ENCODE data around the gene PPP1R18.
A peak's percentile ranks its signal among the peaks of the same experiment; 100 is the strongest.
"Not testable (repeated sequence)": the region's sequence is repeated elsewhere in the genome, so short reads cannot be mapped to it uniquely, and the experiment has no call there.

Gene PPP1R18

DNA sequence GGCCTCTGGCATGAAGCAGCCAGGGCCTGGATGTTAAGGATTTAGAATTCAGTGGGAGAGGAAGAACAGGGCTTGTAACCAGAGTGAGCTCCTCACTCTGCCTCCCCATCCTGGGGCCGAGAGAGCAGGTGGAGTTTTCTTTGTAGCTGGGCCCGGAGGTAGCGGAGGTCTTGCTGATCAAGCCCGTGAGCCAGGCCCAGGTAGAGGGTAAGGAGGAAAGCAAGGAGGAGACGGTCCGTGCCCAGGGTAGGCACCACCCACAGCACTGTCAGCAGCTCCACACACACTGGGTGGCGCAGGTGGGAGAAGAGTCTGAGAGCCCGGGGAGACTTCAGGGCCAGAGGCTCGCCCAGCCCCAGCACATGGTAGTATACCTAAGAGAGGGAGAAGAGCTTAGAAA lies 2.1 kb upstream of the PPP1R18 start:
- no peak for DNase-seq

DNA sequence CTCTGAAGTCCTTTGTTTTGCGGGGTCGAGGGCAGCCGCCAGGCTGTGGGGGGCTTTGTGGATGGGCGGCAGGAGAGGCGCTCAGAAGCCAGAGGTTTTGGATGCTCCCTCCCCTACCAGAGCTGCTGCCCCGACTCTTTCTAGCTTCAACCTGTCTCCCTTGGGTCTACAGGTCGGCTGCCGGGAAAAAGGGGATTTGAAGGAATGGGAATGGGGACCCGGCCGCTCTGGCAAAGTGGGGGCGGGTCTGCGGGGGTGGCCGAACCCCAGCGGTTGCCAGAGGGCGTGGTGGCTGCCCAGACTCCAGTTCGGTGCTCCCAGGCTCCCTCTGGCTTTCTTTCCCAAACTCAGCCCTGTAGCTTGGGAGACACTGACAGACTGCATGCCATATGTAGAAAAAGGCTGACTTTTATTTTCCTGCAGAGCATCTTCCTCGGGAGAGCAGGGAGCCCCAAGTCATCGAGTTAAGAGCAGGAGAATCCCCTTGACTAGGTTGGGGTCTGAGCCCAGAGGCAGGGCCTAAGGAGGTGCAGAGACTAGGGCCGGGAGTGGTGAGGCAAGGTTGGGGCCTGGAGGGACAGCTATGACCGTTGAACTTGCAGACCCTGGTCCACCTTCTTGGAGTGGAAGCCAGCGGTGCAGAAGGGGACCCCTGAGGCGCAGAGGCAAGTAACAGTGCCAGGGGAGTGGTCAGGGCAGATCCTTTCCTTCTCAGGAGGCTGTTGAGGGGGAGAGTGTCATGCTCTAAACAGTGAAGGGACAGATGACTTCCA lies 1.4 kb upstream of the PPP1R18 start:
- DNase-seq, result no peak

DNA sequence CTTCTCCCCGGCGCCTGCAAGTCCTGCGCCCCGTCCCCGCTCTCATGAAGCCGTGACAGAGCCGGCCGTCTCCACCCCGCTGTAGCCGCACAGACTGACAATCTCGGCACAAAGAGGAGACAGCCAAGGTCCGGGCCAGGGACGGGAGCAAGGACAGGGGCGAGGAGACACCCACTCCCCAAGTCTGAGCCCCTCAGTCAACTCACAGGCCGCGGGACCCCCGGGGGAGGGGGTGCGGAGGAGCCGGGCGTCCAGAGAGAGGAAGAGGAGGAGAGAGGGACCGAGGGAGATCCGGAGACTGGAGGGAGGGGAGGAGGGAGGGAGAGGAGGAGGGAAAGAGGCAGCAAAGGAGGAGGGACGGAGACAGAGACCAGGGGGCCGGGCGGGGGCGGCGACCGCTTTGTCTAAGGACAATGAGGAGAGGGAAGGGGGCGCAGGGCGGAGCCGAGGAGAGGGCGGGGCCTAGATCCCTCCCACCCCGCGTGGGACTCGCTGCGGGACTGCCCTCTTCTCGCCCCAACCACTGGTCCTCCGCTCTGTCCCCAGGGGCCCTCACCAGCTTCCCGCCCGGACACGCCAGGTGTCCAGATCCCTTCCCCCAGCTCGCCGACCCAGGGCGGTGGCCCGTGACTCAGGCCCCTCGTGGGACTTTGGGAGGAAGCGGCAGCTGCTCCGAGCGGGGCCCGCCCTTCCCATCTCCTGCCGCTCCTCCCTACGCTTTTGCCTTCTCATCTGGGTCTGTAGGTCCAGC lies 638 bp upstream of the PPP1R18 start:
- peak; percentile 50 for DNase-seq

DNA sequence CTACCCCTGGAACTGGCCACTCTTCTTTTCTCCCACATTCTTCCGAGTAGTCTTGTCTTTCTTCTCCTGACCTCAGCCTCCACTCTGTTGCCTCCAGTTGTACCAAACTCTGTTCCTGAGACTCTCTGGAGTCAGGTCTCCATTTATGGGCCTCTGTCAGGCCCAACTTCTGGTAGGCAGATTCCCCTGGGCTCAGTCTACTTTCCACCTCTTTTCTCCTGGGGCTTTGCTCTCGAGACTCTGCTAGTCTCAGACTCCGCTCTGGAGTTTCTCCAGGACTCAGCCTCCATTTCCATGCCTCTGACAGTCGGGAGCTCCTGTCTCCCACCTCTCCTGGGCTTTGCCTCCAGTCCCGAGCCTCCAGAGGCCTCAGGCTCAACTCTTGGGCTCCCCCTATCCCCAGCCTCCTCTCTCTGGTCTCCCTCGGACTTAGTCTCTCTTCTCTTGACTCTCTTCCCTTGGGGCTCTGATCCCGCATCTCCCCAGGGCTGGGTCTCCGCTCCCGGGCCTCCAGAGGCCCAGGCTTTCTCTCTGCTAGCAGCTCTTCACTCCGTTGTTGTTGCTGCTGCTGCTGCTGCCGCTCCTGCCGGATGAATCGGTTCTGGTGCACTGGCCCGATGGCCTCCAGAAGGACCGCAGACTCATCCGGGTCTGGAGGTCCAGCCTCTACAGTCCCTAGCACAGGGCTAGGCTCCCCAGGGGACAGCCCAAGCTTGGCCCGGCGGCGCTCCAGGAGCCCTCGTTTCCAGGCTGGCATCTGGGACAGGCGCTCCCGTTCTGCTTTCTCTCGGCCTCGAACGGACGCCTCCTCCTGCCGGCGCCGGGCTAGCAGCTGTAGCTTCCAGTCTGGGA lies 1.1 kb downstream of the PPP1R18 start:
- no peak for DNase-seq

DNA sequence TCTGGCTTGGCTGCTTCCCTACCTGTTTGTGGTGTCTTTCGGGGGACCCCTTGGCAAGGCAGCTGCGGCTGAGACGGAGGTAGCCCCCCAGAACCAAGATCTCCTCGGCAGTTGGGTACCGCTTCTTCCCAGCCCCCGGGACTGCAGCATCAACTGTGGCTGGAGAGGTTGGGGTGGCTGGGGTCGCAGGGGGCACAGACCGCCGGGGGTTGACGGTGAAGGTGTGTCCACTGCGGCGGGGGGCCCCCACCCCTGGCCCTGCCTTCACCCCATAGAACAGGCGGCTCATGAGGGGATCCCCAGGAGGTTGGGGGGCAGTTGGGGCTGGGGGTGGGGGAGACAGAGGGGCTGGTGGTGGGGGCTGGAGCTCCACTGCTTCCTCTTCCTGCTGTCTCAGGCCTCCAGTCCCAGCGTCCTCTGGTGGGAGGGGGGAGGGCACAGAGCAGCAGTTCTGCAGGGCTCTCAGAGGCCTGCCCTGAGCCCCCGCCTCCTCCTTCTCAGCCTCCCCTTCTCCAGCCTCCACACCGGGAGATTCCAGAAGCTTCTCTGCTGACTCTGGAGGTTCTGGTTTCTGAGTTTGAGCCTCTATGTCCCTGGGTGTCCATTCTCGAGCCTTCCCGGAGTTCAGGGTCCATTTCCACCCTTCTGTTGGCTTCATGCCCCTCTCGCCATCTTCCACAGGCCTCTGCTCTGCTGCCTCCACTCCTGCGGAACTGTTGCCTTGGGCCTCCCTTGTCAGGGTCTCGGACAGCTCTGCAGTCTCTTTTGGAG lies 1.9 kb downstream of the PPP1R18 start:
- DNase-seq, result no peak

DNA sequence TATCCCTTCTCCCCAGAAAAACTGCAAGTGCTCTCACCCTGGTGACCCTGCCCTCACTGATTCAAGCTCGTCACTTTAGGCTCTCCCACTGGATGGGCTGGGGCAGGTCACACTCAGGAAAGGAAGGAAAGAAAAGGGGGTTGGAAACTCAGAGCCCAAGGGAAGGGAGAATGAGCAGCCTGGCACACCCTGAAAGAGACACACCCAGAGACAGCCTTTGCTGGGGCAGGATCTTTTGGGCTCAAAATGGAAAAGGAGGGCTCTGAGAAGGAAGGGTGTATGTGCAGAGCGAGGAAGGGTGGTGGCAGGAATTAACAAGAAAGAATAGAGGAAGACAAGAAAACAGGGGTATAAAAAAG lies 2.5 kb downstream of the PPP1R18 start:
- DNase-seq, result no peak

DNA sequence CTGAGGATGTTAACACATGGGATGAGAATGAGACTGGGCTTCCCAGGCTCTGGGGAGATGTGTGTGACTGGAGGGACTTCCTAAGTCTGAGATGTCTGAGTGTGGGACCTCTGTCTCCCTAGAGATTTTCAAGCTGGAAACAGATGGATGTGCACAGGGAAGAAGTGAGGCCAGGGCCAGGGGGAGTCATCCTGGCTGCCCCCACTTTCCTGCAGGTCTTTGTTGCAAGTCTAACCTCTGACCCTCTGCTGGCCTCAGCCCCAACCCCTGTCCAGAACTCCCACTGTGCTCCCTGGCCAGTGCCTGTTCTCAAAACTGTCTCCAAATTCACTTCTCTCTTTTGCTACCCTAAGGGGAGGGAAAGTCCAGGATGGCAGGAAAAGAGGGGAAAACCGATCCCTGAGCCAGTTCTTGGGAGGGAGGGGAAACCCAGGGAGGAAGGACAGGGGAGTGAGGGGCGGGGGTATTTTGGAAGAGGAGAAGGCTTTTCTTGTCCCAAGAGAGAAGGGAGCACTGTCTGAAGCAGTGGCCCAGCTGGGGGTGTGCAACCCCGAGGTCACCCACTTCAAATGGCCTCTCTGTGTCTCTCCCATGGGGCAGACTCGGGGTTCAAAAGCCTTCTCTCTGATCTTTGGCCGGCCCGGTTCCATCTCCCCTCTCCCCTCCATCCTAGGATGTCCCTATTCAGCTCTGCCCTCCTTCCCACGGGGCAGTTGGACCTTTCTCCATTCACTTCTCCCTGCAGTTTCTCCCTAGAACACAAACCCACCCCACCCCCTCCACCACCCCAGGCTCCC lies 3.1 kb downstream of the PPP1R18 start:
- no peak for DNase-seq

DNA sequence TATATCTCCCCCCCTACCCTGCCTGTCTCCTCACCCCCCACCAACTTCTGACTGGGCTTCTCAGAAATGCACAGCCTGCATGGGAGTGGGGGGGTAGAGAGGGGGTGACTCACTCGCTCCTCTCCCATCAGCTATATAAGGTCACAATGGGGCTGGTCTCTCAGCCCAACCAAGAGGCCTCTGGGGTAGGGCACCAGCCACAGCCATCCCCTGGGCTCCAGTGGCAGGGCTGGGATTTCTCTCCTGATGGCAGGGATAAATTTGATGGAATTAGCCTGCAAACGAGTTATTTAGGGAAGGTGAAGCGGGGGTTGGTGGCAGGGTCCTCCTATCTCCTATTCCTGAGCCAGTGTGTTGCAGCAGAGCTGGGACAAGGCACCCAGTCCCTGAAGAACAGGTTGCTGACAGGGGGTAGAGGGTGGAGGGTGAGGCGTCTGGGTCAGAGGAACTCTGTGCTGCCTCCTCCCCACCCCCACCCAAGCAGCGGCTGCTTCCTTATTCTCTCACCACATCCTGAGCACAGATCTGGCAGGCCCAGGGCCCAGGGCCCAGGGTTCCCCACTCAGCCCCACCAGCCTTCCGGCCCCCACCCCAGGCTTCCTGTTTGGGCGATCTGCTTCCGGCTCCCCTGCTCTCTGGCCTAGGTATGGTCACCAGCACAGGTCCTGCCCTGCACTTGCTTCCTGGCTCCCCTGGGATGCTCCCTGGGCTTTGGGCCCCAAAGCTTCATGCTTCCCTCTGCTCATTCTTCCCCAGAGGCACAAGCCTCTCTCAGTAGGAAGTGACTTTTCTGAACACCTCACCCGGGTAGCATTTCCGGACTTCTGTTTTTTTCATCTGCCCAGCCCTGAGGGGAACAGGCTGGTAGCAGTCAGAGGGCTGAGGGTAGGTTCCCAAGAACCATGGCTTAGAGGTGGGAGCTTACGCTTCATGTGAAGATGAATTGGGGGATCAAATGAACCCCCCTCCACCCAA lies 4.0 kb downstream of the PPP1R18 start:
- DNase-seq, result no peak

DNA sequence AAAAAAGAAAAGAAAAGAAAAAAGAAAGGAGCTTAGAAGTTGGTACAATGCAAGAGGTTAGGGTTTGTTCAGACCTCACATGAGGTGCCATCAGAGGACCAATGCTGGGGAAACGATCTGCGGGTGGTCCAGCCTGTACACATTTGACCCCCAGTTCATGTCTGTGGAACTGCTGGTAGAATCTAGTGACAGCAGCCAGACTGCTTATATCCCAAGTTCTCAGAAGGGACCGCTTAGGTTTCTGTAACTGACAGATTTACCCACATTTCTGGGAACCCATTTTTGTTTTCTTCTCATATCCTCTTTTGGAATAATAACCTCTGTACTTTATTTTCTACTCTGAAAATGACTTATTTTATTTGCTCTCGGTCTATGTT lies 4.7 kb downstream of the PPP1R18 start:
- DNase-seq, result no peak

DNA sequence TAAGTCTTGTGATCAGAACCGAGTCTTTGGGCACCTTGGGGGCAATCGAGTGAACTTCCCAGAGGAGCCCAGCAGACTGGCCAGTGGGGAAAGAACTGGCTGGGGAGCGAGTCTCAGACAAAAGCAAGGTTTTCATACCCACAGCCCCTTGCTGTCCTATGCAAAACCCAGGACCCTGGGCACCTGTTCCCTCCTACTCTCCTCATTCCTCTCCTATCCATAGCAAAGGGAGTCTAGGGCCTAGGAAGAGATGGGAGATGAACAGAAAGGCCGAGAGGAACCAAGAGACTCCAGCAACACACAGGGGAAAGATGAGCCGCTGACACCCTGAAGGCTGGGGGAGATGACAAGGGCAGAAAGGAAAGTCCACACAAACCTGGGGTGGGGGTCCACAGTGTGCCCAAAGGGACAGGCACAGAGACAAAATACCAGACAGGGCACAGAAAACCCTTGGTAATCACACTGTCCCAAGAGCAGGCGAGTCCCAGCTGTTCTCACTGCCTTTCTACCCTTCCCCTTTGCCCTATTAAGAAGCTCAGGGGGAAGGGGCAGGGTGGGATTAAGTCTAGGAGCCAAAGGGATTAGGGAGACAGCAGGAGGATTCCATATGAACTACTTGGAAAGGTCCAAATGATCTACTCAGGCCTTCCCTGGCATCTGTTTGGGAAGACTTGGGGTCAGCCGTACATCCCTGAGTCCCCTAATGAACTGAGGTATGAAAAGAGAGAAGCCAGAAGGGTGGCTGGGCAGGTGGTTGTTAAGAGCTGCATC lies 6.5 kb downstream of the PPP1R18 start:
- DNase-seq, result no peak

DNA sequence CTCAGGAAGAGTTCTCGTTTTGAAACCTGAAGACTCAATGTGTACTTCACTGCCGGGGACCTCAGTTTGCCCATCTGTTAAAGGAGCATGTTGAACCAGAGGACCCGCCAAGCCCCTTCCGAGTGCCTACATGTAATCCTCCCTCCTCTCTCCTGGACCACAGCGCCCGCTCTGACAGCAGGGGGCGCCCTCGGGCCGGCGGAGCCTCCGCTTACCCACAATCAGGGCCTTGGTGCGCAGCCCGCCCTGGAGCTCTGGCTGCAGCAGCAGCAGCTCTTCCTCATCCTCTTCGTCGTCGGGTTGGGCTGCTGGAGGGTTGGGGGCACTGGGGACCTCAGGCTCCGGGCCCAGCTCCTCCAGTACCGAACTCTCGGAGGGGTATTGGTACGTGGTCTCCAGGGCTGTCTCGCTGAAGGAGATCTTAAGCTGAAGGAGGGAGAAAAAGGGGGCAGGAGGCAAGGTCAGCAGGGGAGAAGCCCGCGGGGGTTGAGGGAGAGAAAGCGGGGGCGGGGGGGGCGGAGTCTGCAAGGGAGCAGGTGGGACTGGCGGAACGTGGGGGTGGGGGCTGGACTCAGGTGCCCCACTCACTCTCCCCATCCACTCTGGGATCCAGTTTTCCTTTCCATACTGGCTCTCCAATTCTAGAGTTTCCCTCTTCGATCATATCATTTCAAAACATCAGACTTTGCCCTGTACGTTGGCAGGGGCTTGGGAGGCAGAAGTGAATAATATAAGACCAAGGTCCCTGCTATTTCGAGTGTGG lies 7.3 kb downstream of the PPP1R18 start:
- DNase-seq, result peak; percentile 30

DNA sequence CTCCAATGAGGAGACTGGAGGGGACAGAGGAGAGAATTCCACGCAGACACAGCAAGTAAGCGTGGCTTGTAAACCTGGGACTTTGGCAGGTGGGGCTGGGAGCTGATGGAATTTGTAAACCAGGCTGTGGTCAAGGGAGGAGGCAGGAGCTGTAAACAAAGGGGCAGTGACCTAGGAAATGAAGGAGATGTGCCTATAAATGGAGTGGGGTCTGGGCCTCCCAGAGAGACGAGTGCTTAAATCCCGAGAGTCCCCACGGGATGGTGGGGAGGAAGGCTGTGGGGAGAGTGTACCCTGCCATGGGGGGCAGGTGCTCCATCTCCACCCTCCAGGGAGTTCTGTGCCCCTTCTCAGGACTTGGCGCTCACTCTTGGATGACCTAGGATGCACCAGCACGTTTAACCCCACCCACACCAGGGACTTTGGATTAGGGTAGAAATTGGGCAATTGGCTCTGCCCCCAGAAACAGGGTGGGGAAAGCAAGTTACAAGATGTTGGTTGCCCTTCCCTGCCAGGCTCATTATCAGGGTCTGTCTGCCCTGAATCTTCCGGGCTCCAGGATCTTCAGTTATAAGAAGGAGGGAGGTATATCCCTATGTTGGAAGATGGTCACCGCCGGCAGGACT lies 9.7 kb downstream of the PPP1R18 start:
- no peak for DNase-seq

DNA sequence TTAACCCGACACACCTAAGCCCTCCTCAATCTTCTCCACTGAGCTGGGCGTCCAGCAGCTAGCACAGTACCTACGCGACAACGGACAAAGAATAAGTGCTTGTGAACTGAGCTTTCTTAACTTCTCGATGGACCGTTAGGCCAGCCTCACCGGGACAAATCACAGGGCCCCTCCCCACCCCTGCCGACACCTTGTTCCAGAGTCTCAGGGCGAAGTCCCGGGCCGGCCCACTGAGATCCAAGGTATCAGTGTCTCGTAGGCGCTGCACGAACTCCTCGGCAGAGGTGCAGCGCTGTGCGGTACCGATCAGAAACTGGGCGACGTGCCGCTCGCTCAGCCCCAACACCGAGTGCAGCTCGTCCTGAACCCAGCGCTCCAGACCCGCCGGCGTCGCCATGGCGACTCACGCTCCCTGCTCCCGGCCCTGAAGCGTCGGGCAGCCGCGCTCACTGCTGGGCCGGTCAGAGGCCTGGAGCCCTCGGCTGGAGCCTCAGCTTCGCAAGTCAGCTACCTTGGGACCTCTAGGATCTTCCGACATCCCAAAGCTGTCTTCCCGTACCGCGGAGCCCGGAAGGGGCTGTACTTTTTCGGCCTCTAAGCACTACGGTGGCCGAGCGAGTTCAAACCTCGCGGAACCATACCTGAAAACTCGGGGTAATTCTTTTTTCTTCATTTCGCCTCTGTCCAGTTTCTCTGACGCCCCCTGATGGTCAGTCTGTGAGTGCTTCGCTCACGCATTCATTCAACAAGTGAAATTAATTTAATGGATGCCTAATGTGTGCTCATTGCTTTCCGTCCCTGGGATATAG lies 13.8 kb downstream of the PPP1R18 start, which contains the start of gene DHX16:
TSS of gene DHX16 (minus strand) at position 562 of the 809 bp plus-strand sequence. CDS start at position 397, 165 bp downstream.
- DNase-seq, result peak; percentile 88

DNA sequence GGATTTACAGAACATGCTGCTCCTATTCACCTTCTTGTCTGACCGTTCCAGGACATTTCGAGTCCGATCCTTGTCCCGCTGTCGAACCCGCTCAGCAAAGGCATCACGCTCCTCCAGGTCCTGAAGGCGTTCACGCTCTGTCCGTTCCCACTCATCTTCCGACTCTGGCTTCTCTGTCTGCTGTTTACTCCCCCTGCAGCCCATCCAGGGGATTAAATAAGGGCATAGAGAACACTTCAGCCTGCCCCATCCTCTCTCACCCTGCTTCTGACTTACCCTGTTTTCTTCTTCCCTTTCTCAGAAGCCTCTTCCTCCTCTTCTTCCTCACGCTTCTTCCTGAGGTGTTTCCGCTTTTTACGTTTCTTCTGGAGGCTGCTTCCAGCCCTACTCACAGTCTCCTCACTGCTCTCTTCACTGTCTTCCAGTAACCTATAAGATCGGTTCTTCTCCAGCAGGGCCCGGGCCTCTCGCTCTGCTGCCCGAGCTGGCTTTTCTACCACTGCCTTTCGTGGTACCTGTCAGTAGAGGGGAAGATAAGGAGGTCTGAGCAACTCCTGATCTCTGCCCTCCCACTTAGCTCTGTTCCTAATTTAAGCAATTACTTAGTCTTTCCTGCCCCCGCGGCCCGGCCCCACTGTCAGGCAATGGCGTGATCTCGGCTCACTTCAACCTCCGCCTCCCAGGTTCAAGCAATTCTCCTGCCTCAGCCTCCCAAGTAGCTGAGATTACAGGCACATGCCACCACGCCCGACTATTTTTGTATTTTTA lies 15.5 kb downstream of the PPP1R18 start:
- no peak for DNase-seq

DNA sequence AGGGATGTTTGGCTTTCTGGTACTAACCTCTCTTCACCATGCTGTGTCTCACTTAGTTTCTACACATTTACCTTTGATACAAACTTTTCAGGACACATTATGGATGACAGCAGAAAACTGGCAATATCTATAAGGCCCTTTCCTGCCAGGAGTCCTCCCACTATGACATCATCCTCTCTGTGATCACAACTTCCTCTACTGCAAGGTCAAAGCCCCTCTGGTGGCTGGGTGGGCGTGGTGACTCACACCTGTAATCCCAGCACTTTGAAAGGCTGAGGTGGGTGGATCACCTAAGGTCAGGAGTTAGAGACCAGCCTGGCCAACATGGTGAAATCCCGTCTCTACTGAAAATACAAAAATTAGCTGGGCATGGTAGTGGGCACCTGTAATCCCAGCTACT lies 20.1 kb downstream of the PPP1R18 start:
- DNase-seq, result not testable (repeated sequence)

DNA sequence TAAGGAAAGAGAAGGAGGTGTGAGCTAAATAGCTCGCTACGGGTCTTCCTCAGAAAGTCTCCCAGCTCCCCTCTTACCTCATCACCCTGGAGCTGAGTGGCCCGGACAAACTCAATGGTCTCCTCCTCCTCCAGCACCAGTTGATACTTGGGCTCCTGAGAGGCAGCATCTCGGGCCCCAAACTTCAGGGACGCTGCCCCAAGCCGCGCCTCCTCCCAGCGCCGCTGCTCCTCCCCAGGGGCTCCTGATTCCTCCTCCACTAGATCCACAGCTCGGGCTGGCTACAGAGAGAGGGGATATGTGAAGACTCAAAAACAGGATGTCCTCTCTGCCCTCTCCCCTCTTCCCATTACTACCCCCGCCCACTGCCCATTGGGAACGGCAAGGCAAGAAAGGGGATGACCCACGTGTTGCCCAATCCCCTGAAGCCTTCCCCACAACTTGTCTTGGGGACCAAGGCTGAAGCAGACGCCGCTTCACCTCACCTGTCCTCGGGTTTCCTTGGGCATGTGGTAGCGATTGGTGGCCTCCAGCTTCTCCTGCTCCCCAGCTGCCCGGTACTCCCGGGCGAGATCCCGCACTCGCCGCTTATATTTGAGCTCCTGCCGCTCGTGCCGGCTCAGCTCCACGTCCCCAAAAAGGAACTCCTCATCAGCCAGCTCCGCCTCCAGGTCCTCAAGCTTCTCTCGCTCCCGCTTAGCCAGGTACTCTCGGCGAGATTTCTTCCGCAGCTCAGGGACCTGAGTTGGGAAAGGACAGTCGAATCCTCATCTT lies 21.3 kb downstream of the PPP1R18 start:
- no peak for DNase-seq
